Fibroblast of the aortic adventitia (primary cell): ENCODE measurements around the gene SH3BP1. TPM values are rescaled to one million over a fixed set of nuclear protein-coding genes. Genes with fewer than 3 reads are reported as not detected.

Experiments used
- DNase-seq: peaks from one replicate; pipeline ENCODE4 v3.0.0-alpha.2; 2010; ENCODE audit warnings: low read depth
- H3K4me3 ChIP-seq: 2 replicates; pipeline ENCODE4 v1.5.1; 2011; ENCODE audit warnings: low read depth, mild to moderate bottlenecking, control low read depth, low read length, moderate library complexity
- small RNA-seq: library from RNA; depleted of rRNA; stranded (forward); fragments of <200 nt; gene quantifications from one replicate; pipeline ENCODE3, GENCODE V24; 2012
- total RNA-seq: library from RNA; depleted of rRNA; stranded (reverse); fragments of >200 nt; gene quantifications from 2 replicates; pipeline ENCODE4 v1.2.3, GENCODE V29; 2012; ENCODE audit warnings: low replicate concordance
- TF ChIP-seq, protein P1 (sequence below): IDR thresholded peaks from 2 replicates; pipeline ENCODE4 v1.5.1; 2011; ENCODE audit warnings: mild to moderate bottlenecking, low read length, control low read depth, inconsistent platforms; ENCODE audit not compliant: insufficient read depth

The SH3BP1 gene
- total RNA-seq, 1 donor = 4.6 TPM

DNA sequence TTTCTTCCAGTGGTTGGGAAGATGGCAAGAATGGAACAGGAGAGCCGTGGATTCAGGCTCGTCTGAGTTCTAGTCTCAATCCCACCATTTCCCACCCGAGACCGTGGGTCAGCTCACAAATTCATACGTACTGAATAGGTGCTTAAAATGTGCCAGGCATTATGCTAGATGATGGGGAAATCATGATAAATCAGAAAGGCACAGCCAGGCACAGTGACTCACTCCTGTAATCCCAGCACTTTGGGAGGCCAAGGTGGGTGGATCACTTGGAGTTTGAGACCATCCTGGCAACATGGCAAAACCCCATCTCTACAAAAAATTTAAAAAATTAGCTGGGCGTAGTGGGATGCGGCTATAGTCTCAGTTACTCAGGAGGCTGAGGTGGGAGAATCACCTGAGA lies 64.4 kb downstream of the SH3BP1 start:
- H3K4me3 ChIP-seq = no peak overlapping the region
- TF ChIP-seq, protein P1, sequence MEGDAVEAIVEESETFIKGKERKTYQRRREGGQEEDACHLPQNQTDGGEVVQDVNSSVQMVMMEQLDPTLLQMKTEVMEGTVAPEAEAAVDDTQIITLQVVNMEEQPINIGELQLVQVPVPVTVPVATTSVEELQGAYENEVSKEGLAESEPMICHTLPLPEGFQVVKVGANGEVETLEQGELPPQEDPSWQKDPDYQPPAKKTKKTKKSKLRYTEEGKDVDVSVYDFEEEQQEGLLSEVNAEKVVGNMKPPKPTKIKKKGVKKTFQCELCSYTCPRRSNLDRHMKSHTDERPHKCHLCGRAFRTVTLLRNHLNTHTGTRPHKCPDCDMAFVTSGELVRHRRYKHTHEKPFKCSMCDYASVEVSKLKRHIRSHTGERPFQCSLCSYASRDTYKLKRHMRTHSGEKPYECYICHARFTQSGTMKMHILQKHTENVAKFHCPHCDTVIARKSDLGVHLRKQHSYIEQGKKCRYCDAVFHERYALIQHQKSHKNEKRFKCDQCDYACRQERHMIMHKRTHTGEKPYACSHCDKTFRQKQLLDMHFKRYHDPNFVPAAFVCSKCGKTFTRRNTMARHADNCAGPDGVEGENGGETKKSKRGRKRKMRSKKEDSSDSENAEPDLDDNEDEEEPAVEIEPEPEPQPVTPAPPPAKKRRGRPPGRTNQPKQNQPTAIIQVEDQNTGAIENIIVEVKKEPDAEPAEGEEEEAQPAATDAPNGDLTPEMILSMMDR = no peak
- DNase-seq = no peak

- TF ChIP-seq, protein P1 = no peak
- no peak overlapping the region for H3K4me3 ChIP-seq
- DNase-seq = no peak
Observed at GRCh38 chr22:37704645-37705044, 65.2 kb downstream of the SH3BP1 start.

DNA sequence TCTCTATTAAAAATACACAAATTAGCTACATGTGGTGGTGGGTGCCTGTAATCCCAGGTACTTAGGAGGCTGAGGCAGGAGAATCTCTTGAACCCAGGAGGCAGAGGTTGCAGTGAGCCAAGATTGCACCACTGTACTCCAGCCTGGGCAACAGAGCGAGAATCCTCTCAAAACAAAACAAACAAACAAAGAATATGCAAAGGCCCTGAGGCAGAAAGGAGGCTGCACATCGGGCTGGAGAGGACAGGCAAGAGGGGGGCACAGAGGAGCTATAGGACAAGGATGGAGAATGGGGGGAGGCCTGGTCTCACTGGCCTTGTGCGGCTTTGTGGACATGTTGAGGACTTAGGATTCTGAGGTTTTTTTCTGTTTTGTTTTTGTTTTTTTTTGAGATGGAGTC lies 65.7 kb downstream of the SH3BP1 start:
- TF ChIP-seq, protein P1 = no peak
- DNase-seq = no peak
- H3K4me3 ChIP-seq = no peak overlapping the region

Small RNAs within 50 kb of the gene (small RNA-seq; reads per million reads assigned to genes)
- not detected for gene RN7SL385P

Other genes starting within 250 kb of the SH3BP1 start
- gene ELFN2, start 212.2 kb upstream of the SH3BP1 start, total RNA-seq = 0.18 and 0.33 TPM in 2 replicates
- 0.16 and 0.36 TPM in 2 replicates for gene MFNG, start 153.3 kb upstream of the SH3BP1 start, total RNA-seq
- 5.8 and 13.1 TPM in 2 replicates for gene CARD10, start 120.3 kb upstream of the SH3BP1 start, total RNA-seq
- gene CDC42EP1, start 79.2 kb upstream of the SH3BP1 start, total RNA-seq = 18.9 and 30.3 TPM in 2 replicates
- gene LGALS2, start 59.6 kb upstream of the SH3BP1 start, total RNA-seq = not detected in 2 replicates
- 12.0 and 35.0 TPM in 2 replicates for gene GGA1, start 30.8 kb upstream of the SH3BP1 start, total RNA-seq
- 3.4 and 7.4 TPM in 2 replicates for gene PDXP, start 19.1 kb downstream of the SH3BP1 start, total RNA-seq
- 3,846 and 5,734 TPM in 2 replicates for gene LGALS1, start 36.0 kb downstream of the SH3BP1 start, total RNA-seq
- 12.7 and 14.0 TPM in 2 replicates for gene NOL12, start 46.7 kb downstream of the SH3BP1 start, total RNA-seq
- gene TRIOBP, start 57.4 kb downstream of the SH3BP1 start, total RNA-seq = 150 and 151 TPM in 2 replicates
- 13.1 and 16.2 TPM in 2 replicates for gene GCAT, start 168.3 kb downstream of the SH3BP1 start, total RNA-seq
- not detected in 2 replicates for gene GALR3, start 183.7 kb downstream of the SH3BP1 start, total RNA-seq
- gene ANKRD54, start 204.7 kb downstream of the SH3BP1 start, total RNA-seq = 19.0 and 38.6 TPM in 2 replicates
- gene EIF3L, start 209.8 kb downstream of the SH3BP1 start, total RNA-seq = 181 and 457 TPM in 2 replicates